ENCODE measurements around the gene ZNF385B. TPM values are rescaled to one million over a fixed set of nuclear protein-coding genes. Genes with fewer than 3 reads are reported as not detected.

ZNF385B gene
- total RNA-seq, 1 donor from 2014 or later = not detected

DNA sequence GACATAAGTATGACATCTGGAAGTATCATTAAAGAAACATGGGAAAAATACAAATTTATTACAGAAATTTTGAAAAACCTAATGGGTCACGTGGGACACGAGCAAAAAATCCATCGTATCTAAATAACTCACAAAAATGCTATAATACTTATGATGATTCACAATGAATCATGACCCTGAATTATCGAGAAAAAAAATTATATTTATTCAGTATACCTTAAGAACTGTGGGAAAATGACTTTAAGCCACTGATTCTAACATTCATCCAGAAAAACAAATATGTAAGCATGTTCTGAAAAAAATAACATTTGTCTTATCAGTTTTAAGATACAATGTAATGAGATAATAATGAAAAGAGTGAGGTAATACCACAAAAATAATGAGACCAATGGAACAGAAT, 51.8 kb downstream of the ZNF385B start:
- Mint-ChIP-seq H3K36me3 (ENCODE audit: unreplicated experiment) (no peaks in the 10 kb centered on the region), H3K27ac (ENCODE audit: unreplicated experiment) (no peak overlapping the region), H3K4me1 (ENCODE audit: low read depth, unreplicated experiment) (no peaks in the 10 kb centered on the region), H3K27me3 (ENCODE audit: unreplicated experiment) (no peaks in the 10 kb centered on the region), H3K9me3 (ENCODE audit: unreplicated experiment) (no peaks in the 10 kb centered on the region), H3K4me3 (ENCODE audit: unreplicated experiment) (no peak overlapping the region)
- TF ChIP-seq, protein P1, sequence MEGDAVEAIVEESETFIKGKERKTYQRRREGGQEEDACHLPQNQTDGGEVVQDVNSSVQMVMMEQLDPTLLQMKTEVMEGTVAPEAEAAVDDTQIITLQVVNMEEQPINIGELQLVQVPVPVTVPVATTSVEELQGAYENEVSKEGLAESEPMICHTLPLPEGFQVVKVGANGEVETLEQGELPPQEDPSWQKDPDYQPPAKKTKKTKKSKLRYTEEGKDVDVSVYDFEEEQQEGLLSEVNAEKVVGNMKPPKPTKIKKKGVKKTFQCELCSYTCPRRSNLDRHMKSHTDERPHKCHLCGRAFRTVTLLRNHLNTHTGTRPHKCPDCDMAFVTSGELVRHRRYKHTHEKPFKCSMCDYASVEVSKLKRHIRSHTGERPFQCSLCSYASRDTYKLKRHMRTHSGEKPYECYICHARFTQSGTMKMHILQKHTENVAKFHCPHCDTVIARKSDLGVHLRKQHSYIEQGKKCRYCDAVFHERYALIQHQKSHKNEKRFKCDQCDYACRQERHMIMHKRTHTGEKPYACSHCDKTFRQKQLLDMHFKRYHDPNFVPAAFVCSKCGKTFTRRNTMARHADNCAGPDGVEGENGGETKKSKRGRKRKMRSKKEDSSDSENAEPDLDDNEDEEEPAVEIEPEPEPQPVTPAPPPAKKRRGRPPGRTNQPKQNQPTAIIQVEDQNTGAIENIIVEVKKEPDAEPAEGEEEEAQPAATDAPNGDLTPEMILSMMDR (IDR thresholded peaks at IDR 0.05; ENCODE audit: partially characterized antibody, unreplicated experiment) = no peak
- DNase-seq = no peak

DNA sequence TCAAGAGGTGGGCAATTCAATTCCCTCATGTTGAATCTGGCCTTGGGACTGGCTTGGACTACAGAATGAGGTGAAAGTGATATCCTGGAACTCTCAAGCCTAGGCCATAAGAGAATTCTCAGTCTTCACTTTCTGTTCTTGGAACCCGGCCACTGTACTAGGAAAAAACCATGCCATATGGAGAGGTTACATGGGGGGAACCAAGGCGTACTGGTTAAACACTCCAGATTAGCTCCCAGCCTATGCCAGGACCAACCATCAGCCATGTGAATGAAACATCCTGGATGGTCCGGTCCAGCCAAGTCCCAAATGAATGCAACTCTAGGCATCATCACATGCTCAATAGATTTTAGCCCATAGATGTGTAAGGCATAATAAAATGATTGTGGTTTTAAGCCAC, 56.4 kb downstream of the ZNF385B start:
- Mint-ChIP-seq H3K27ac (ENCODE audit: unreplicated experiment) (no peak overlapping the region), H3K27me3 (ENCODE audit: unreplicated experiment) (no peaks in the 10 kb centered on the region), H3K9me3 (ENCODE audit: unreplicated experiment) (no peaks in the 10 kb centered on the region), H3K36me3 (ENCODE audit: unreplicated experiment) (no peaks in the 10 kb centered on the region), H3K4me1 (ENCODE audit: low read depth, unreplicated experiment) (no peaks in the 10 kb centered on the region), H3K4me3 (ENCODE audit: unreplicated experiment) (no peak overlapping the region)
- TF ChIP-seq, protein P1 (IDR thresholded peaks at IDR 0.05; ENCODE audit: partially characterized antibody, unreplicated experiment) = no peak
- DNase-seq = no peak

DNA sequence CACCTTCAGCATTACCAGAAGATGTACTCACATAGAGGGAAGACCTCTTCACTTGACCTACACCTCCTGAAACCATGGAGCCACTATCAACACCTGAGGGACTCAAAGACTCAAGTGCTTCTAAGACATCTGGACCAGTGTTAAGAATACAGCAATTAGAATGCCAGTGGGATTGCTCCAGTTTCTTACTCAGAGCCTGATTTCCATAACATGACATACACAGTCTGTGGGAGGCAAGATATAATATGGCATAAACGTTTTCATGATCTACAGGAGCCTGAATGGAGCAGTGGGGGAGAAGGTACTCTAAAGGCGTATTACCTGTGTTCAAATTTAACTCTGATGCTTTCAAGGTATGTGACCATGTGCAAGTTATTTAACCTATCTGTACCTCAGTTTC, 57.2 kb downstream of the ZNF385B start:
- Mint-ChIP-seq H3K4me1 (ENCODE audit: low read depth, unreplicated experiment) (no peaks in the 10 kb centered on the region), H3K9me3 (ENCODE audit: unreplicated experiment) (no peaks in the 10 kb centered on the region)
- TF ChIP-seq, protein P1 (IDR thresholded peaks at IDR 0.05; ENCODE audit: partially characterized antibody, unreplicated experiment) = no peak

DNA sequence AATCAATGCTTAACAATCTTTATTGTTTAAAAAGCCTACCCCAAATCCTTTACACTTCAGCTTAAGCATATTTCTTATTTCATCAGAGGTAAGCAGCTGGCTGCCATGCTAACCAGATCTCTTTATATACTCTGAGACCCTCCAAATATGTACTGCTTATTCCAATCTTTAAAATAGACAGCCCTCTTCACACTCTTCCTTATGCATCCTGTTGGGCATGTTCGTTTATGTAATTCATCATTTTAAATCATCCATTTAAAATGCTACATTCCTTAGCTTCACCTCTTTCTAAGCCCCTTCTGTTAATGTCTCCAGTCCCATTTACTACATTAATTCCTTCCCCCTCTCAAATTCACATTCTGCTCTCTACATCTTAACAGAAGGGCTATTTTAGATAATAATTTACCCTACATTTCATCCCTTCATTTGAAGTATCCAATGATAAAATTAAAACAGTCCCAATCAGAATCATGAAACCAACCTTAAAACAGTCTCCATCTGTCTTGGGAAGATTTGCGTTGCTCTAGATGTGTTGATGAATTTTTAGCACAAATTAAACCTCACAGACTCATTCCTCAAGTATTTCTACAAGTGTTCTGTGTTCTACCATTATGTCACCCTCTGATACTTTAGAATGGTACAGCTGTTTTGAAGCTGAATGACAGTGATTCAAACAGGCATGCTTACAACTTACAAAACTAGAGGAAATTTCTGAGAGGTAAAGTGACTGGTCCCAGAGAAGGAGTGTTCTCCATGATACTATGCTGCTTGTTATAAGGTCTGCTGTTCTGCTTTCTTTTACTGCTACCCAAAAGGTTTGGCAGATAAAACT, 59.1 kb downstream of the ZNF385B start:
- Mint-ChIP-seq H3K4me3 (ENCODE audit: unreplicated experiment) (no peak overlapping the region), H3K27ac (ENCODE audit: unreplicated experiment) (no peak overlapping the region), H3K27me3 (ENCODE audit: unreplicated experiment) (no peaks in the 10 kb centered on the region), H3K36me3 (ENCODE audit: unreplicated experiment) (no peaks in the 10 kb centered on the region), H3K9me3 (ENCODE audit: unreplicated experiment) (no peaks in the 10 kb centered on the region), H3K4me1 (ENCODE audit: low read depth, unreplicated experiment) (no peaks in the 10 kb centered on the region)
- no peak for DNase-seq
- TF ChIP-seq, protein P1 (IDR thresholded peaks at IDR 0.05; ENCODE audit: partially characterized antibody, unreplicated experiment) = no peak

More for the DNA sequence above, 57.2 kb downstream of the ZNF385B start:
- Mint-ChIP-seq H3K27ac (ENCODE audit: unreplicated experiment) (no peak overlapping the region), H3K4me3 (ENCODE audit: unreplicated experiment) (no peak overlapping the region), H3K36me3 (ENCODE audit: unreplicated experiment) (no peaks in the 10 kb centered on the region), H3K27me3 (ENCODE audit: unreplicated experiment) (no peaks in the 10 kb centered on the region)
- no peak for DNase-seq

DNA sequence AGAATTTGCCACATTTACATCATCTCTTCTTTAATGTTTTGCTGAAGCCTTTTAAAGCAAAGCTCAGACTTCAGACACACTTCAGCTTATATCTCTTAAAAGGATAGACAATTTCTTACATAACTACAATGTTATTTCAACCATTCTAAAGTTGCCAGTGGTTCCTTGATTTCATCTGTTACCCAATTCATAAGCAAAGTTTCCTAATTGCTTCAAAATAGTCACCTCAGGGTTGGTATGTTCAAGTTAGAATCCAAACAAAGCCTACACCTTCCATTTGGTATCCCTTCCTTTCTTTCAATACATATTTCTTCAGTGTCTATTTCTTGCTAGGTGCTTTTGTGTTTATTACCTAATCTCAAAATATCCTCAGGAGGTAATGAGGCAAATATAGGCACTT, 60.6 kb downstream of the ZNF385B start:
- no peak overlapping the region for H3K27ac Mint-ChIP-seq (ENCODE audit: unreplicated experiment)
- TF ChIP-seq, protein P1 (IDR thresholded peaks at IDR 0.05; ENCODE audit: partially characterized antibody, unreplicated experiment) = no peak

More for the DNA sequence above, 60.6 kb downstream of the ZNF385B start:
- Mint-ChIP-seq H3K4me3 (ENCODE audit: unreplicated experiment) (no peak overlapping the region), H3K4me1 (ENCODE audit: low read depth, unreplicated experiment) (no peaks in the 10 kb centered on the region), H3K36me3 (ENCODE audit: unreplicated experiment) (no peaks in the 10 kb centered on the region), H3K27me3 (ENCODE audit: unreplicated experiment) (no peaks in the 10 kb centered on the region), H3K9me3 (ENCODE audit: unreplicated experiment) (no peaks in the 10 kb centered on the region)
- DNase-seq = no peak
